HG03139 (cell line): Measurements from ENCODE around the gene DEPDC7.
A peak's percentile ranks its signal among the peaks of the same experiment; 100 is the strongest.

Experiments
- ATAC-seq: cut with Tn5 transposase; IDR thresholded peaks from one replicate; pipeline ENCODE4 v1.9.1; 2021; ENCODE audit not compliant: unreplicated experiment

Gene DEPDC7

GRCh38 chr11:33059331-33060007 is 43.8 kb downstream of the DEPDC7 start:
- ATAC-seq, result no peak

GRCh38 chr11:33060271-33060670 is 44.6 kb downstream of the DEPDC7 start:
- no peak for ATAC-seq

GRCh38 chr11:33062137-33062536 is 46.5 kb downstream of the DEPDC7 start:
- ATAC-seq, result no peak

GRCh38 chr11:33063326-33063881 is 47.7 kb downstream of the DEPDC7 start:
- no peak for ATAC-seq

- no peak for ATAC-seq
Measured at GRCh38 chr11:33064033-33064825, 48.6 kb downstream of the DEPDC7 start.

- no peak for ATAC-seq
Measured at GRCh38 chr11:33064866-33065265, 49.2 kb downstream of the DEPDC7 start.

- peak; percentile 53 for ATAC-seq
Measured at GRCh38 chr11:33065445-33066178, 49.9 kb downstream of the DEPDC7 start.

- no peak for ATAC-seq
Measured at GRCh38 chr11:33067294-33067693, 51.6 kb downstream of the DEPDC7 start.

GRCh38 chr11:33068611-33069340 is 53.1 kb downstream of the DEPDC7 start:
- no peak for ATAC-seq

- ATAC-seq, result no peak
Measured at GRCh38 chr11:33072465-33072864, 56.8 kb downstream of the DEPDC7 start.
